Omental fat pad (tissue), 4 donors: Measurements from ENCODE around the gene RUNX1. TPM values are rescaled to one million over a fixed set of nuclear protein-coding genes. Genes with fewer than 3 reads are reported as not detected.

Source experiments
- ATAC-seq: fragments of 150-250 bp; one replicate; pipeline ENCODE4 v1.9.1; 2016; ENCODE audit warnings: mild to moderate bottlenecking, moderate library complexity; ENCODE audit not compliant: low FRiP score
- DNase-seq: peaks from one replicate; pipeline ENCODE4 v3.0.0-alpha.2; 2019; ENCODE audit warnings: low spot score
- CTCF ChIP-seq, 3 donors: fragments of 450-650 bp; IDR thresholded peaks; one replicate each; pipeline ENCODE4 v1.5.1; 2016 to 2017; ENCODE audit warnings: antibody characterized with exemption in 3 of 3, mild to moderate bottlenecking in 3 of 3, moderate library complexity in 2 of 3
- total RNA-seq, 4 donors: library from RNA; depleted of rRNA; stranded (reverse); fragments of >200 nt; gene quantifications; one replicate each; pipeline ENCODE4 v1.1.0, GENCODE V29; 2016

The RUNX1 gene
- total RNA-seq, 4 donors from 2014 or later: 21.1 to 75.9 (median 30.2) TPM

DNA sequence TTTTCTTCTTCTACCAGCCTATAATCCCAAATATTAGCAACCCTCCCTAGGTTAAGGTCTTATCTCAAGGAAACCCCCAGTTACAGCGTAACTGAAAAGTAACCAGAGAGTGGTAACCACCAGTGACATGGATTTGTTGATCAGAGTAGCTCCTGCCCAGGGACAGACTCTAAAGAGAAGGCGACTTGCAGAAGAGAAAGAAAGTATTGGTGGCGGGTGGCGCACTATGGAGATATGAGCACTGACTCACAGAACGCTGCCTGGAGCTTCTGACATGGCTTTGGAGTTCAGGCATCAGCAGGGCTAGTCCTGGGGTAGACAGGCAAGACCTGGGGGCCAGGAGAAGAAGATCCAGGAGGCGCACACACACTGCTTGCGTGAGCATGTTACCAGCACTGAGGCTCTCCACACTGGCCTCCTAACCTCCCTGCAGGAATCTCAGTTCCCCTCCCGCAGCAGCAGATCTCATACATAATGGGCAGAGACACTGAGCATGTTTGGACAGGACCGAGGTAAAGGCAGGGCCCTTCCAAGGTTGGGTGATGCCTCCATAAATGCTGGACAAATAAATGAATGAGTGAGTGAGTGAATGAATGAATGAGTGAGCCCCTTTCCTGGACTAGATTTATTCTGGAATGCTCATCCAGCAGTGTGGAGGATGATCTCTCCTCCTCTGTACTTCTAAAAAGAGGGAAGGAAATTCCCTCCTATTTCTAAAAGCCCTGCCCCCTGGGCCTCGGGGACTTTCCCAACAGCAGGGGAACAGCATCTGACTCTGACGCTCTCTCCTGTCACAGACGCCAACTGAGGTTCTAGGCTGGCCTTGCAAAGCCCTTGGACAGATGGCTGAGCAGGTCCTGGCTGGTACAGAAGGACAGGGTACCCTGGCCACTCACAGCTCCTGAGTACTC lies 204.8 kb downstream of the RUNX1 start:
- peak; percentile 58 for ATAC-seq
- DNase-seq: no peak
- TF ChIP-seq CTCF (IDR thresholded peaks at IDR 0.05): no peak

GRCh38 chr21:34843562-34843961 lies 205.5 kb downstream of the RUNX1 start:
- TF ChIP-seq CTCF (IDR thresholded peaks at IDR 0.05): no peak
- DNase-seq (no peak), ATAC-seq (no peak)

- DNase-seq (no peak), ATAC-seq (no peak)
- no peak for TF ChIP-seq CTCF (IDR thresholded peaks at IDR 0.05)
These were observed 207.9 kb downstream of the RUNX1 start for GRCh38 chr21:34841154-34841553.

- ATAC-seq (no peak), DNase-seq (no peak)
These were observed 208.4 kb downstream of the RUNX1 start for GRCh38 chr21:34840693-34841092.

GRCh38 chr21:34838956-34839820 lies 209.9 kb downstream of the RUNX1 start:
- no peak for TF ChIP-seq CTCF (IDR thresholded peaks at IDR 0.05)
- no peak for ATAC-seq
- no peak for DNase-seq

More at GRCh38 chr21:34840693-34841092, 208.4 kb downstream of the RUNX1 start:
- TF ChIP-seq CTCF (IDR thresholded peaks at IDR 0.05): no peak

DNA sequence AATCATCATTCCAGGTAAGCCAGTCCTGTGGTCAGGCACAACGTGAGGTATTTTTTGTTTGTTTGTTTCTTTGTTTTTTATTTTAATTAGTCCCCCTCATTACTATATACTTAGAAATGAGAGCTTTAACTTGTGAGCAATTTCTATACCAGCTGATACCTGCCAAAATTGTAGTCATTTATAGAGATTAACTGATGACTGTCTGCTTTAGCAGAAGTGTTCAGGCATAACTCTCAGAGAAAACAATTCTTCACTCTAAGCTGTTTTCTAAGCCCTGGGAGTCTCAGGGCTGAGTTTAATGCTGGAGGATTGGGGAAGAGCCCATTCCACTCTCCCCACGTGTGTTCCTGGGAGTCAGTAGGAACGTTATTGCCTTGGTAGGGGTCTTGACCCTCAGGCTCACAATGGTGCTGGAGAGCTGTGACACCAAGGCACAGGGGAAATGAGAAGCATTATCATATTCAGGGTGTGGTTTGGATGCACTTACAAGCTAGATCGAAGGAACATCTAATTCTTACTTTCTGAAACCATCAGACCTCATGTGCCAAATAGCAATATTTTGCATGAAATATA lies 212.1 kb downstream of the RUNX1 start:
- ATAC-seq: no peak
- DNase-seq: no peak
- no peak for TF ChIP-seq CTCF (IDR thresholded peaks at IDR 0.05)
